Mesendoderm (in vitro differentiated cells): ENCODE measurements around the gene MORN5.

ENCODE experiments used
- DNase-seq: peaks from one replicate; pipeline ENCODE4 v3.0.0; 2013
- H2AK5ac ChIP-seq: 2 replicates; pipeline ENCODE4 v1.6.1; 2013; ENCODE audit warnings: low read length, inconsistent platforms
- H2BK120ac ChIP-seq: 2 replicates; pipeline ENCODE4 v1.6.1; 2013; ENCODE audit warnings: low read depth, mild to moderate bottlenecking, low read length, moderate library complexity, mixed read lengths
- H2BK15ac ChIP-seq: replicated peaks from 2 replicates; pipeline ENCODE4 v1.6.1; 2013; ENCODE audit warnings: low read depth, mild to moderate bottlenecking, moderate library complexity
- H2BK5ac ChIP-seq: 2 replicates; pipeline ENCODE4 v1.6.1; 2013; ENCODE audit warnings: low read length, inconsistent platforms
- H3K18ac ChIP-seq: 2 replicates; pipeline ENCODE4 v1.6.1; 2013; ENCODE audit warnings: mild to moderate bottlenecking, low read length, mixed read lengths
- H3K23ac ChIP-seq: one replicate; pipeline ENCODE4 v1.6.1; 2013; ENCODE audit warnings: low read length
- H3K27ac ChIP-seq: 2 replicates; pipeline ENCODE4 v1.5.1; 2013; ENCODE audit warnings: low read depth, mild to moderate bottlenecking, inconsistent platforms, low read length, moderate library complexity
- H3K27me3 ChIP-seq: 2 replicates; pipeline ENCODE4 v1.6.1; 2013; ENCODE audit warnings: low read length, control low read depth, mild to moderate bottlenecking, inconsistent platforms; ENCODE audit not compliant: insufficient read depth, poor library complexity
- H3K36me3 ChIP-seq: 2 replicates; pipeline ENCODE4 v1.6.1; 2013; ENCODE audit warnings: low read length, inconsistent platforms; ENCODE audit not compliant: control insufficient read depth, insufficient read depth
- H3K4ac ChIP-seq: one replicate; pipeline ENCODE4 v1.6.1; 2013; ENCODE audit warnings: low read depth, mild to moderate bottlenecking, low read length, moderate library complexity
- H3K4me1 ChIP-seq: 2 replicates; pipeline ENCODE4 v1.6.1; 2013; ENCODE audit warnings: low read depth, low read length, inconsistent platforms; ENCODE audit not compliant: control insufficient read depth
- H3K4me2 ChIP-seq: 2 replicates; pipeline ENCODE4 v1.6.1; 2013; ENCODE audit warnings: low read length
- H3K4me3 ChIP-seq: 2 replicates; pipeline ENCODE4 v1.5.1; 2013; ENCODE audit warnings: mild to moderate bottlenecking, low read length
- H3K56ac ChIP-seq: one replicate; pipeline ENCODE4 v1.6.1; 2013; ENCODE audit warnings: low read length
- H3K79me1 ChIP-seq: 2 replicates; pipeline ENCODE4 v1.6.1; 2013; ENCODE audit warnings: low read length, inconsistent platforms
- H3K79me2 ChIP-seq: 2 replicates; pipeline ENCODE4 v1.6.1; 2013; ENCODE audit warnings: mild to moderate bottlenecking, low read length; ENCODE audit not compliant: control insufficient read depth, insufficient read depth
- H3K9ac ChIP-seq: 2 replicates; pipeline ENCODE4 v1.6.1; 2013; ENCODE audit warnings: low read length, inconsistent platforms
- H4K5ac ChIP-seq: one replicate; pipeline ENCODE4 v1.6.1; 2013; ENCODE audit warnings: low read length
- H4K8ac ChIP-seq: one replicate; pipeline ENCODE4 v1.6.1; 2013; ENCODE audit warnings: low read depth, mild to moderate bottlenecking, control low read depth, low read length, moderate library complexity
- WGBS: extraction: QIAGEN DNeasy Blood & Tissue Kit; methylation state at CpG from one replicate; pipeline ENCODE4 v1.1.7; 2013; ENCODE audit warnings: low lambda C conversion rate, missing lambda C conversion rate; ENCODE audit not compliant: insufficient coverage; ENCODE audit errors: extremely low coverage; 5-methylcytosine and 5-hydroxymethylcytosine counted together

The MORN5 gene

GRCh38 chr9:122197882-122198281, 38.2 kb downstream of the MORN5 start:
- no peak for DNase-seq
- no peaks in the 10 kb centered on the region for H3K79me2 ChIP-seq
- H3K4me2 ChIP-seq = no peak overlapping the region
- H3K4me3 ChIP-seq = no peak overlapping the region
- H3K56ac ChIP-seq = no peak overlapping the region
- no peak overlapping the region for H3K23ac ChIP-seq
- H3K4me1 ChIP-seq = no peaks in the 10 kb centered on the region
- H2BK15ac ChIP-seq = no peak overlapping the region
- no peaks in the 10 kb centered on the region for H3K79me1 ChIP-seq
- no peak overlapping the region for H3K9ac ChIP-seq
- no CpG with 5 or more reads among the region's 4 CpGs for WGBS
- H3K36me3 ChIP-seq = no peaks in the 10 kb centered on the region
- no peak overlapping the region for H2BK120ac ChIP-seq
- H4K5ac ChIP-seq = no peak overlapping the region
- H3K27me3 ChIP-seq = no peaks in the 10 kb centered on the region
- no peak overlapping the region for H3K4ac ChIP-seq
- no peak overlapping the region for H4K8ac ChIP-seq
- H3K18ac ChIP-seq = no peak overlapping the region
- H3K27ac ChIP-seq = no peak overlapping the region
- H2BK5ac ChIP-seq = no peak overlapping the region
- no peak overlapping the region for H2AK5ac ChIP-seq

DNA sequence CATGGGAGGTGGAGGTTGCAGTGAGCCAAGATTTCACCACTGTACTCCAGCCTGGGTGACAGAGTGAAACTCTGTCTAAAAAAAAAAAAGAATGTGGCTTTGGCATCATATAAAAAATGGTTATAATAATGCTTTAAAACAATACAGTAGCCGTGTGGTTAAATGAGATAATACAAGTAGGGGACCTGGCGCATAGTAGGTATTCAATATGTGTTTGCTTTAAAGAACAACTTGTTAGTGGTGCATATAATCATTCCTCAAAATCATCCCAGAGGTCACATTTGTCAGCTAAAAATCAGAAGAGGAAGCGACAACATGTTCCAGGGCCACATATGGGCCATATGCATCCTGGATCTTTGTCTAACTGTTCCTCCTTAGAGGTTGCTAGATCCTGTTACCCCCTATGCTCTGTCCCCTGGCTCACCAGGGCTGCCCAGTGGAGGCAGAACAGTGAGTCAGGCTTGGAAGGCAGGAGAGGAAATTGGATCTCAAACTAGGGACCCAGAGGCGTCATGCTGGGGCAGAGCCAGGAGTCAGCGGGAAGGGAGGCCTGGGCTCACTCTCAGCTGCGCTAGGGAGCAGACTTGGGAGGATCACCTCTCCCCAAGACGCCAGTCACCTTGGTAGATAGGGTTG, 41.4 kb downstream of the MORN5 start:
- no peak for DNase-seq
- H2BK5ac ChIP-seq = no peak overlapping the region
- no peak overlapping the region for H3K27ac ChIP-seq
- H3K27me3 ChIP-seq = no peaks in the 10 kb centered on the region
- no peak overlapping the region for H2BK120ac ChIP-seq
- no peaks in the 10 kb centered on the region for H3K36me3 ChIP-seq
- no peaks in the 10 kb centered on the region for H3K79me2 ChIP-seq
- WGBS = no CpG with 5 or more reads among the region's 7 CpGs
- H3K4me2 ChIP-seq = no peak overlapping the region
- no peaks in the 10 kb centered on the region for H3K79me1 ChIP-seq
- no peak overlapping the region for H3K56ac ChIP-seq
- no peak overlapping the region for H2AK5ac ChIP-seq
- H2BK15ac ChIP-seq = no peak overlapping the region
- H3K18ac ChIP-seq = no peak overlapping the region
- H3K4me1 ChIP-seq = no peaks in the 10 kb centered on the region
- H3K23ac ChIP-seq = no peak overlapping the region
- no peak overlapping the region for H3K9ac ChIP-seq
- no peak overlapping the region for H4K5ac ChIP-seq
- H3K4me3 ChIP-seq = no peak overlapping the region
- no peak overlapping the region for H3K4ac ChIP-seq
- H4K8ac ChIP-seq = no peak overlapping the region

- H2BK5ac ChIP-seq = no peak overlapping the region
- H3K27ac ChIP-seq = no peak overlapping the region
- no peak overlapping the region for H4K8ac ChIP-seq
- no peak overlapping the region for H2BK120ac ChIP-seq
- H3K4me1 ChIP-seq = no peaks in the 10 kb centered on the region
- no peaks in the 10 kb centered on the region for H3K36me3 ChIP-seq
- H3K4me2 ChIP-seq = no peak overlapping the region
- no peak overlapping the region for H2BK15ac ChIP-seq
- no peak overlapping the region for H3K18ac ChIP-seq
- no peak overlapping the region for H3K56ac ChIP-seq
- no peak overlapping the region for H4K5ac ChIP-seq
- H3K23ac ChIP-seq = no peak overlapping the region
- H3K9ac ChIP-seq = no peak overlapping the region
- H3K27me3 ChIP-seq = no peaks in the 10 kb centered on the region
- DNase-seq = no peak
- no peaks in the 10 kb centered on the region for H3K79me1 ChIP-seq
- H3K4me3 ChIP-seq = no peak overlapping the region
- H3K79me2 ChIP-seq = no peaks in the 10 kb centered on the region
- WGBS = no CpG with 5 or more reads among the region's 1 CpG
- H3K4ac ChIP-seq = no peak overlapping the region
- H2AK5ac ChIP-seq = no peak overlapping the region
Observed at GRCh38 chr9:122201641-122202040, 41.9 kb downstream of the MORN5 start.

DNA sequence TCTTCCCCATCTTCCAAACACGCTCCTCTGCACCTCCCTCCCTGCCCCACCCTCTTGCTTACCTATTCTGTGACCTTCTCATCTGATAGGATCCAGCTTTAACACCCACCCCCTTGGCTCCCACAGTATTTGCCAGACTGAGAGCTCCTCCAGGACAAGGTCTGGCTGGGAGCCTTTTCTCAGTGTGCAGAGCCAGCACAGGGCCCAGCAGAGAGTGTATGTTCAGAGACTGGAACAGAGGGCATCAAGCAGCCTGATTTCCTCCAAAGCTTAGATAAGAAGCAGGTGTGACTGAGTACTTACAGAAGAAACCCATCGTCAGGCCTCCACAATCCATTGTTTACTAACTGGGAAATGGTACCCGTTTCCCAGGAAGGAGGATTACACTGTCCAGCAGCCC, 42.4 kb downstream of the MORN5 start:
- Histone ChIP-seq H3K9ac (no peak overlapping the region), H3K4ac (no peak overlapping the region), H3K27ac (no peak overlapping the region), H3K23ac (no peak overlapping the region), H3K79me1 (no peaks in the 10 kb centered on the region), H3K56ac (no peak overlapping the region), H3K79me2 (no peaks in the 10 kb centered on the region), H3K27me3 (no peaks in the 10 kb centered on the region), H2BK5ac (no peak overlapping the region), H3K18ac (no peak overlapping the region), H2BK120ac (no peak overlapping the region), H4K5ac (no peak overlapping the region), H3K4me1 (no peaks in the 10 kb centered on the region), H2BK15ac (no peak overlapping the region), H3K4me2 (no peak overlapping the region), H2AK5ac (no peak overlapping the region), H3K4me3 (no peak overlapping the region), H4K8ac (no peak overlapping the region), H3K36me3 (no peaks in the 10 kb centered on the region)
- no CpG with 5 or more reads among the region's 3 CpGs for WGBS
- DNase-seq = no peak

GRCh38 chr9:122204055-122204454, 44.3 kb downstream of the MORN5 start:
- no peak overlapping the region for H3K4me2 ChIP-seq
- H2BK15ac ChIP-seq = no peak overlapping the region
- H2AK5ac ChIP-seq = no peak overlapping the region
- no peaks in the 10 kb centered on the region for H3K79me2 ChIP-seq
- no peak overlapping the region for H3K23ac ChIP-seq
- H2BK5ac ChIP-seq = no peak overlapping the region
- no peak overlapping the region for H3K4me3 ChIP-seq
- H3K56ac ChIP-seq = no peak overlapping the region
- no peak overlapping the region for H3K4ac ChIP-seq
- H3K4me1 ChIP-seq = no peaks in the 10 kb centered on the region
- no peak overlapping the region for H4K8ac ChIP-seq
- H3K36me3 ChIP-seq = no peaks in the 10 kb centered on the region
- H3K27ac ChIP-seq = no peak overlapping the region
- H2BK120ac ChIP-seq = no peak overlapping the region
- H3K27me3 ChIP-seq = no peaks in the 10 kb centered on the region
- no peak overlapping the region for H3K18ac ChIP-seq
- no peak overlapping the region for H4K5ac ChIP-seq
- H3K79me1 ChIP-seq = no peaks in the 10 kb centered on the region
- H3K9ac ChIP-seq = no peak overlapping the region
- no CpG with 5 or more reads among the region's 5 CpGs for WGBS
- DNase-seq = no peak

DNA sequence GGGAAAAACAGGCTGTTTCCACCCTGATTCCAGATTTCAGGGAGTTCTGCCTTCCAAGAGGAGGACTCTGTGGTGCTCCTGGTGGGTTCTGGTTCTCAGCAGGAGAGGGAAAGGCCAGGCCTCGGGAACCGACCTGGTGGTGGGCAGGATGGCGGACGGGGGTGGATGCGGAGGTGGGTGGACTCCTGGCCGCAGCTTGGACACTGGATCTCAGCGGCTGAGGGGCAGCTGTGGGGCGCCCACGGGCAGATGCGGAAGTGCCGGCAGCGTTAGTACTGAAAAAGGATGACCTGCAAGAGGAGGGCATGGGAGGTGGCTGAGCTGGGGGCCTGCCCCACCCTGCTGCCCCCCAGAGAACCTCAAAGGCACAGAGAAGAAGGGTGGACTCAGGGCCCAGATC, 44.8 kb downstream of the MORN5 start:
- WGBS = no CpG with 5 or more reads among the region's 12 CpGs

More for the DNA sequence above, 44.8 kb downstream of the MORN5 start:
- H3K4me2 ChIP-seq = no peak overlapping the region
- H3K4ac ChIP-seq = no peak overlapping the region
- H3K23ac ChIP-seq = no peak overlapping the region
- H3K4me1 ChIP-seq = no peaks in the 10 kb centered on the region
- H2BK15ac ChIP-seq = no peak overlapping the region
- H3K56ac ChIP-seq = no peak overlapping the region
- H2AK5ac ChIP-seq = no peak overlapping the region
- no peak overlapping the region for H3K9ac ChIP-seq
- DNase-seq = no peak
- no peak overlapping the region for H4K8ac ChIP-seq
- no peaks in the 10 kb centered on the region for H3K79me2 ChIP-seq
- H3K27ac ChIP-seq = no peak overlapping the region
- no peaks in the 10 kb centered on the region for H3K36me3 ChIP-seq
- no peak overlapping the region for H4K5ac ChIP-seq
- H3K18ac ChIP-seq = no peak overlapping the region
- H2BK120ac ChIP-seq = no peak overlapping the region
- H3K4me3 ChIP-seq = no peak overlapping the region
- no peak overlapping the region for H2BK5ac ChIP-seq
- H3K79me1 ChIP-seq = no peaks in the 10 kb centered on the region
- no peaks in the 10 kb centered on the region for H3K27me3 ChIP-seq
